ENCODE measurements around the gene NCR2.

- no peak for TF ChIP-seq SP1 (IDR thresholded peaks at IDR 0.05)
- TF ChIP-seq NFRKB (IDR thresholded peaks at IDR 0.05): no peak
- no peak for TF ChIP-seq ARNT (IDR thresholded peaks at IDR 0.05)
- TF ChIP-seq BHLHE40 (IDR thresholded peaks at IDR 0.05; ENCODE audit: borderline replicate concordance): no peak
- TF ChIP-seq LEF1 (IDR thresholded peaks at IDR 0.05; ENCODE audit: borderline replicate concordance): no peak
Observed at GRCh38 chr6:41338659-41339058, 3.3 kb downstream of the NCR2 start.
